ENCODE results near the gene SGMS1. TPM values are rescaled to one million over a fixed set of nuclear protein-coding genes. Genes with fewer than 3 reads are reported as not detected.
A peak's percentile ranks its signal among the peaks of the same experiment; 100 is the strongest.

SGMS1 gene
- total RNA-seq, 4 donors from 2014 or later, result 139 to 198 (median 173) TPM

DNA sequence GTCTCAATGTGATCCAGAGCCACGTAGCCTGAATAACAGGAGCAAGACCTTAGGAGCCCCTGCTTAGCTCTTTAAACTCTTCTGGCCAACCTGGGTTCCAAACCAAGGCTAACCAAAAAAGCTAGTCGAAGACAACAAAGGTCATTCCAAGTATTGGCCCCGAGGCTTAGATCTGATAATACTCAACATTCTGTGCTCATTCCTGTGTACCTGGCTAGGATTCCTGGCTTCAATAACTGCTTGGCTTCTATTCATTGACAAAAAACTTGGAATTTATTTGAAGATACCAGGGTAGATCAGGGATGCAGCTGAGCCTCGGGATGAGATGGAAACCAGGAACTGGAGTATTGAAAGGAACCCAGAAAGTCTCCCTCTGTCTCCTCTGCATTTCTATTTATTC is 4.1 kb upstream of the SGMS1 start:
- WGBS, result 60% methylated on average over 4 of the region's 4 CpGs
- no peak for DNase-seq (ENCODE audit: low spot score in 2 of 2)
- Histone ChIP-seq H3K36me3 (peaks cover 4% of the 10 kb centered on the region), H3K27me3 (no peaks in the 10 kb centered on the region), H3K4me1 (peaks cover 11% of the 10 kb centered on the region), H3K27ac (no peak overlapping the region), H3K9me3 (no peaks in the 10 kb centered on the region), H3K4me3 (no peak overlapping the region)
- TF ChIP-seq CTCF (IDR thresholded peaks at IDR 0.05) (no peak), POLR2A (IDR thresholded peaks at IDR 0.05) (no peak), EP300 (IDR thresholded peaks at IDR 0.05) (no peak), POLR2AphosphoS5 (IDR thresholded peaks at IDR 0.05) (no peak)

- TF ChIP-seq CTCF (IDR thresholded peaks at IDR 0.05), result no peak
- no peak for TF ChIP-seq POLR2A (IDR thresholded peaks at IDR 0.05)
- no peak for TF ChIP-seq EP300 (IDR thresholded peaks at IDR 0.05)
- TF ChIP-seq POLR2AphosphoS5 (IDR thresholded peaks at IDR 0.05), result no peak
- H3K4me3 ChIP-seq, result no peak overlapping the region
- H3K36me3 ChIP-seq, result peaks cover 4% of the 10 kb centered on the region
- H3K9me3 ChIP-seq, result no peaks in the 10 kb centered on the region
- H3K27ac ChIP-seq, result no peak overlapping the region
- peaks cover 11% of the 10 kb centered on the region for H3K4me1 ChIP-seq
- WGBS, result 91% methylated on average over 1 of the region's 1 CpG
- H3K27me3 ChIP-seq, result no peaks in the 10 kb centered on the region
- no peak for DNase-seq (ENCODE audit: low spot score in 2 of 2)
Observed at GRCh38 chr10:50627443-50627842, 3.7 kb upstream of the SGMS1 start.

DNA sequence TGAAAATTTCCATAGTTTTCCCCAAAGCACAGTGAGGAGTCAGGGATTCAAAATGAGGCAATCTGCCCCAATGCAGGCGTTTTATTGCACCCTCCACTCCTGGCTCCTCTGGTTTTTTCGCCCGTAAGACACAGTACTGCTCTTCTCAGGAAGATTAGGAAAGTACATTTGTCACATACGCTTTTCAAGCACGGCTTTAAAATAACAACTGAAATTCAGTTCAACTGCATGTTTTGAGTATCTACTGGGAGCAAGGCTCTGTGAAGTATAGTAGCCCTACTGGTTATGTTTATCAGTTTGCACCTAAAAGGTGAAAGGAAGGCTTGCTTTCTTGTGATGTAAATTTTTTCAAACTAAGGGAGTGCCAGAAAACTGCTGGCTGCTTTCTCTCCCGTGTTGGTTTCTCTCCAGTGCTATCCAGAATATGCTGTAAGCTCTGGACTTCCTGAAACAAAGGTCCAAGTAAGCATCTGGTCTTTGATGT is 1.9 kb upstream of the SGMS1 start:
- 8% methylated on average over 6 of the region's 6 CpGs for WGBS
- Histone ChIP-seq H3K36me3 (peaks cover 4% of the 10 kb centered on the region), H3K4me1 (peaks cover 28% of the 10 kb centered on the region), H3K4me3 (peak overlapping the region; percentile 100), H3K27me3 (no peaks in the 10 kb centered on the region), H3K27ac (peak overlapping the region; percentile 99), H3K9me3 (no peaks in the 10 kb centered on the region)
- no peak for TF ChIP-seq POLR2AphosphoS5 (IDR thresholded peaks at IDR 0.05)
- DNase-seq (ENCODE audit: low spot score in 2 of 2), result no peak

- TF ChIP-seq EP300 (IDR thresholded peaks at IDR 0.05), result no peak
- TF ChIP-seq CTCF (IDR thresholded peaks at IDR 0.05), result peak; percentile 37 to 54
- peak in 1 of 2 donors; percentile 8 for TF ChIP-seq POLR2A (IDR thresholded peaks at IDR 0.05)
- Histone ChIP-seq H3K36me3 (peaks cover 4% of the 10 kb centered on the region), H3K4me3 (peak overlapping the region; percentile 100), H3K27ac (peak overlapping the region; percentile 99), H3K4me1 (peaks cover 34% of the 10 kb centered on the region), H3K27me3 (no peaks in the 10 kb centered on the region), H3K9me3 (no peaks in the 10 kb centered on the region)
- WGBS, result 0% methylated on average over 4 of the region's 58 CpGs
- DNase-seq (ENCODE audit: low spot score in 2 of 2), result peak; percentile 84 to 90
Observed at GRCh38 chr10:50624866-50625501, 1.2 kb upstream of the SGMS1 start.

- TF ChIP-seq EP300 (IDR thresholded peaks at IDR 0.05) (no peak), POLR2AphosphoS5 (IDR thresholded peaks at IDR 0.05) (peak in 2 of 3 donors; percentile 76 to 80), POLR2A (IDR thresholded peaks at IDR 0.05) (peak; percentile 71 to 73)
- Histone ChIP-seq H3K4me3 (peak overlapping the region; percentile 100), H3K27ac (peak overlapping the region; percentile 99), H3K27me3 (no peaks in the 10 kb centered on the region), H3K4me1 (peaks cover 39% of the 10 kb centered on the region), H3K9me3 (no peaks in the 10 kb centered on the region), H3K36me3 (peaks cover 1% of the 10 kb centered on the region)
- 0% methylated on average over 22 of the region's 46 CpGs for WGBS
- peak; percentile 97 for DNase-seq (ENCODE audit: low spot score in 2 of 2)
Observed at GRCh38 chr10:50624413-50624865, 683 bp upstream of the SGMS1 start.

GRCh38 chr10:50622706-50623662 is 772 bp downstream of the SGMS1 start:
- WGBS, result 2% methylated on average over 10 of the region's 88 CpGs
- H3K4me3 ChIP-seq, result peak overlapping the region; percentile 100
- peaks cover 52% of the 10 kb centered on the region for H3K4me1 ChIP-seq
- no peaks in the 10 kb centered on the region for H3K27me3 ChIP-seq
- TF ChIP-seq CTCF (IDR thresholded peaks at IDR 0.05) (no peak), POLR2AphosphoS5 (IDR thresholded peaks at IDR 0.05) (no peak), POLR2A (IDR thresholded peaks at IDR 0.05) (no peak), EP300 (IDR thresholded peaks at IDR 0.05) (no peak)
- peak; percentile 80 to 83 for DNase-seq (ENCODE audit: low spot score in 2 of 2)
- H3K27ac ChIP-seq, result peak overlapping the region; percentile 99
- H3K36me3 ChIP-seq, result no peaks in the 10 kb centered on the region
- no peaks in the 10 kb centered on the region for H3K9me3 ChIP-seq
